HEK293 (cell line): ENCODE data around the gene PPP1R9B.

Source experiments
- CTCF ChIA-PET: fragments of 350-600 bp; formaldehyde crosslinking; extraction: SDS; loops from one replicate; lab custom pipeline; 2021; ENCODE audit warnings: antibody characterized with exemption; lab: Yijun Ruan, JAX
- POLR2A ChIA-PET: fragments of 300-600 bp; formaldehyde crosslinking; extraction: SDS; loops from one replicate; lab custom pipeline; 2020; ENCODE audit warnings: antibody characterized with exemption, inconsistent platforms; lab: Yijun Ruan, JAX
- H3K27ac ChIP-seq: fragments of 200-500 bp; sonication (Bioruptor generic); 2 replicates; pipeline ENCODE4 v1.5.1; 2014; ENCODE audit warnings: low read depth, low read length, control low read depth, inconsistent platforms; ENCODE audit errors: extremely low read depth
- H3K36me3 ChIP-seq, 2 experiments: fragments of 200-500 bp in 1 of 2; sonication (Bioruptor generic) in 1 of 2; 1 replicate in 1 of 2; 2 replicates in 1 of 2; pipeline ENCODE4 v1.5.1; 2014 to 2017; ENCODE audit warnings: inconsistent platforms in 2 of 2, low read length in 2 of 2; ENCODE audit not compliant: control insufficient read depth in 2 of 2, insufficient read depth in 1 of 2
- H3K4me1 ChIP-seq: fragments of 200-500 bp; sonication (Bioruptor generic); 2 replicates; pipeline ENCODE4 v1.5.1; 2014; ENCODE audit warnings: mild to moderate bottlenecking, low read length, inconsistent platforms; ENCODE audit not compliant: control insufficient read depth, insufficient read depth
- H3K4me3 ChIP-seq: 2 replicates; pipeline ENCODE4 v1.5.1; 2011; ENCODE audit warnings: low read depth, mild to moderate bottlenecking, control low read depth, low read length, moderate library complexity
- H3K9me3 ChIP-seq: fragments of 200-500 bp; sonication (Bioruptor generic); 2 replicates; pipeline ENCODE4 v1.5.1; 2014; ENCODE audit warnings: low read depth, low read length, inconsistent platforms; ENCODE audit not compliant: control insufficient read depth, insufficient read depth
- FEZF1 ChIP-seq: fragments of 450-650 bp; formaldehyde crosslinking; IDR thresholded peaks from 2 replicates; pipeline ENCODE4 v1.5.1; 2016; ENCODE audit warnings: missing biosample characterization, missing genetic modification characterization
- GLI4 ChIP-seq: fragments of 450-650 bp; formaldehyde crosslinking; IDR thresholded peaks from 2 replicates; pipeline ENCODE4 v1.5.1; 2016; ENCODE audit warnings: missing biosample characterization, missing genetic modification characterization
- GLIS2 ChIP-seq: fragments of 450-650 bp; formaldehyde crosslinking; IDR thresholded peaks from 2 replicates; pipeline ENCODE4 v1.5.1; 2016; ENCODE audit warnings: missing biosample characterization, missing genetic modification characterization
- KLF9 ChIP-seq: fragments of 450-650 bp; formaldehyde crosslinking; IDR thresholded peaks from 2 replicates; pipeline ENCODE4 v1.5.1; 2016; ENCODE audit warnings: missing biosample characterization, missing genetic modification characterization, low read depth
- MYNN ChIP-seq: fragments of 450-650 bp; formaldehyde crosslinking; IDR thresholded peaks from 2 replicates; pipeline ENCODE4 v1.5.1; 2016; ENCODE audit warnings: missing biosample characterization, missing genetic modification characterization, borderline replicate concordance
- SP3 ChIP-seq: fragments of 450-650 bp; formaldehyde crosslinking; IDR thresholded peaks from 2 replicates; pipeline ENCODE4 v1.5.1; 2016; ENCODE audit warnings: missing biosample characterization, missing genetic modification characterization
- SP7 ChIP-seq: fragments of 450-650 bp; formaldehyde crosslinking; IDR thresholded peaks from 2 replicates; pipeline ENCODE4 v1.5.1; 2016; ENCODE audit warnings: missing biosample characterization, missing genetic modification characterization
- WT1 ChIP-seq: fragments of 450-650 bp; formaldehyde crosslinking; IDR thresholded peaks from 2 replicates; pipeline ENCODE4 v1.5.1; 2016; ENCODE audit warnings: missing biosample characterization, missing genetic modification characterization
- ZBTB21 ChIP-seq: fragments of 450-650 bp; formaldehyde crosslinking; IDR thresholded peaks from 2 replicates; pipeline ENCODE4 v1.5.1; 2017; ENCODE audit warnings: missing biosample characterization, missing genetic modification characterization
- ZNF132 ChIP-seq: fragments of 450-650 bp; formaldehyde crosslinking; IDR thresholded peaks from 2 replicates; pipeline ENCODE4 v1.5.1; 2017; ENCODE audit warnings: missing biosample characterization, missing genetic modification characterization, borderline replicate concordance
- ZNF146 ChIP-seq: fragments of 450-650 bp; formaldehyde crosslinking; IDR thresholded peaks from 2 replicates; pipeline ENCODE4 v1.5.1; 2016; ENCODE audit warnings: missing biosample characterization, missing genetic modification characterization
- ZNF23 ChIP-seq: fragments of 450-650 bp; formaldehyde crosslinking; IDR thresholded peaks from 2 replicates; pipeline ENCODE4 v1.5.1; 2016; ENCODE audit warnings: missing biosample characterization, missing genetic modification characterization, borderline replicate concordance
- ZNF341 ChIP-seq: fragments of 450-650 bp; formaldehyde crosslinking; IDR thresholded peaks from 2 replicates; pipeline ENCODE4; 2016; ENCODE audit warnings: low read depth, missing biosample characterization, missing genetic modification characterization
- ZNF391 ChIP-seq: fragments of 450-650 bp; formaldehyde crosslinking; IDR thresholded peaks from 2 replicates; pipeline ENCODE4 v1.5.1; 2016; ENCODE audit warnings: low read depth, missing biosample characterization, missing genetic modification characterization, borderline replicate concordance
- ZNF501 ChIP-seq: fragments of 450-650 bp; formaldehyde crosslinking; IDR thresholded peaks from 2 replicates; pipeline ENCODE4 v1.5.1; 2016; ENCODE audit warnings: missing biosample characterization, missing genetic modification characterization
- ZNF555 ChIP-seq: fragments of 450-650 bp; formaldehyde crosslinking; conservative IDR thresholded peaks from 2 replicates; pipeline ENCODE4 v1.5.1; 2017; ENCODE audit warnings: missing biosample characterization, mild to moderate bottlenecking, missing genetic modification characterization, inconsistent platforms
- ZNF558 ChIP-seq: fragments of 450-650 bp; formaldehyde crosslinking; IDR thresholded peaks from 2 replicates; pipeline ENCODE4 v1.5.1; 2016; ENCODE audit warnings: missing biosample characterization, missing genetic modification characterization
- ZNF561 ChIP-seq: fragments of 450-650 bp; IDR thresholded peaks from 2 replicates; pipeline ENCODE4 v1.5.1; 2018; ENCODE audit warnings: missing biosample characterization, missing genetic modification characterization, borderline replicate concordance
- ZNF654 ChIP-seq: fragments of 450-650 bp; formaldehyde crosslinking; IDR thresholded peaks from 2 replicates; pipeline ENCODE4 v1.5.1; 2016; ENCODE audit warnings: low read depth, missing biosample characterization, missing genetic modification characterization
- ZNF701 ChIP-seq: fragments of 450-650 bp; formaldehyde crosslinking; IDR thresholded peaks from 2 replicates; pipeline ENCODE4 v1.5.1; 2016; ENCODE audit warnings: missing biosample characterization, missing genetic modification characterization
- ZNF76 ChIP-seq: fragments of 450-650 bp; formaldehyde crosslinking; IDR thresholded peaks from 2 replicates; pipeline ENCODE4; 2016; ENCODE audit warnings: low read depth, missing biosample characterization, missing genetic modification characterization, borderline replicate concordance
- ZNF830 ChIP-seq: fragments of 450-650 bp; IDR thresholded peaks from 2 replicates; pipeline ENCODE4 v1.5.0; 2018; ENCODE audit warnings: missing biosample characterization, missing genetic modification characterization, low read depth, mild to moderate bottlenecking, moderate library complexity
- ZSCAN23 ChIP-seq: fragments of 450-650 bp; formaldehyde crosslinking; IDR thresholded peaks from 2 replicates; pipeline ENCODE4 v1.5.1; 2016; ENCODE audit warnings: missing biosample characterization, missing genetic modification characterization
- TF ChIP-seq, protein P1 (sequence below): fragments of 450-650 bp; formaldehyde crosslinking; IDR thresholded peaks from 2 replicates; pipeline ENCODE4 v1.5.1; 2017; ENCODE audit warnings: missing biosample characterization, mild to moderate bottlenecking, missing genetic modification characterization, moderate library complexity
- TF ChIP-seq, protein P2 (sequence below): fragments of 450-650 bp; formaldehyde crosslinking; IDR thresholded peaks from 2 replicates; pipeline ENCODE4 v1.5.1; 2016; ENCODE audit warnings: missing biosample characterization, missing genetic modification characterization
- TF ChIP-seq, protein P3 (sequence below): fragments of 450-650 bp; formaldehyde crosslinking; IDR thresholded peaks from 2 replicates; pipeline ENCODE4 v1.5.1; 2016; ENCODE audit warnings: missing biosample characterization, missing genetic modification characterization
- TF ChIP-seq, protein P4 (sequence below): fragments of 450-650 bp; formaldehyde crosslinking; IDR thresholded peaks from 2 replicates; pipeline ENCODE4 v1.5.1; 2016; ENCODE audit warnings: missing biosample characterization, missing genetic modification characterization
- TF ChIP-seq, protein P5 (sequence below): fragments of 450-650 bp; formaldehyde crosslinking; IDR thresholded peaks from 2 replicates; pipeline ENCODE4 v1.5.1; 2016; ENCODE audit warnings: missing biosample characterization, missing genetic modification characterization

PPP1R9B gene

GRCh38 chr17:50151937-50152547 is 1.6 kb upstream of the PPP1R9B start:
- Histone ChIP-seq H3K4me1 (peaks cover 15% of the 10 kb centered on the region), H3K36me3 (peaks cover 0 to 7% of the 10 kb centered on the region in 2 experiments; a peak in 1 of 3 replicates), H3K27ac (peak overlapping the region; percentile 51), H3K4me3 (peak overlapping the region; percentile 77), H3K9me3 (no peaks in the 10 kb centered on the region)
- POLR2A ChIA-PET = interaction anchor here (0.5 to 3.0 kb wide), 19 partner anchors 9 to 586 kb away, joined by 3 to 30 read pairs (median 3); partner anchors contain the start of genes FAM117A, ITGA3, PDK2 and SAMD14
- CTCF ChIA-PET = interaction anchor here (0.6 to 7.4 kb wide), 27 partner anchors 9 to 579 kb away, joined by 3 to 105 read pairs (median 5); partner anchors contain the start of gene PDK2
- 0 out of 2 replicates have a peak, but pooled peaks have one; percentile 17 for TF ChIP-seq ZNF146 (tag by site-specific recombination)
- TF ChIP-seq KLF9 (tag by site-specific recombination) = peak; percentile 75
- 0 out of 2 replicates have a peak, but pooled peaks have one; percentile 66 for TF ChIP-seq GLI4 (tag by site-specific recombination)
- TF ChIP-seq ZNF341 (tag by site-specific recombination) = peak; percentile 99
- peak; percentile 43; the same call in 1 of the 2 replicates for TF ChIP-seq ZNF561 (tag by site-specific recombination)
- TF ChIP-seq ZNF76 = peak; percentile 88
- no peak for TF ChIP-seq MYNN (tag by site-specific recombination)
- no peak for TF ChIP-seq ZNF654 (tag by site-specific recombination)
- TF ChIP-seq, protein P1, sequence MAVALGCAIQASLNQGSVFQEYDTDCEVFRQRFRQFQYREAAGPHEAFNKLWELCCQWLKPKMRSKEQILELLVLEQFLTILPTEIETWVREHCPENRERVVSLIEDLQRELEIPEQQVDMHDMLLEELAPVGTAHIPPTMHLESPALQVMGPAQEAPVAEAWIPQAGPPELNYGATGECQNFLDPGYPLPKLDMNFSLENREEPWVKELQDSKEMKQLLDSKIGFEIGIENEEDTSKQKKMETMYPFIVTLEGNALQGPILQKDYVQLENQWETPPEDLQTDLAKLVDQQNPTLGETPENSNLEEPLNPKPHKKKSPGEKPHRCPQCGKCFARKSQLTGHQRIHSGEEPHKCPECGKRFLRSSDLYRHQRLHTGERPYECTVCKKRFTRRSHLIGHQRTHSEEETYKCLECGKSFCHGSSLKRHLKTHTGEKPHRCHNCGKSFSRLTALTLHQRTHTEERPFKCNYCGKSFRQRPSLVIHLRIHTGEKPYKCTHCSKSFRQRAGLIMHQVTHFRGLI (tag by site-specific recombination) = no peak
- peak; percentile 52; the same call in 1 of the 2 replicates for TF ChIP-seq ZNF558
- TF ChIP-seq, protein P2, sequence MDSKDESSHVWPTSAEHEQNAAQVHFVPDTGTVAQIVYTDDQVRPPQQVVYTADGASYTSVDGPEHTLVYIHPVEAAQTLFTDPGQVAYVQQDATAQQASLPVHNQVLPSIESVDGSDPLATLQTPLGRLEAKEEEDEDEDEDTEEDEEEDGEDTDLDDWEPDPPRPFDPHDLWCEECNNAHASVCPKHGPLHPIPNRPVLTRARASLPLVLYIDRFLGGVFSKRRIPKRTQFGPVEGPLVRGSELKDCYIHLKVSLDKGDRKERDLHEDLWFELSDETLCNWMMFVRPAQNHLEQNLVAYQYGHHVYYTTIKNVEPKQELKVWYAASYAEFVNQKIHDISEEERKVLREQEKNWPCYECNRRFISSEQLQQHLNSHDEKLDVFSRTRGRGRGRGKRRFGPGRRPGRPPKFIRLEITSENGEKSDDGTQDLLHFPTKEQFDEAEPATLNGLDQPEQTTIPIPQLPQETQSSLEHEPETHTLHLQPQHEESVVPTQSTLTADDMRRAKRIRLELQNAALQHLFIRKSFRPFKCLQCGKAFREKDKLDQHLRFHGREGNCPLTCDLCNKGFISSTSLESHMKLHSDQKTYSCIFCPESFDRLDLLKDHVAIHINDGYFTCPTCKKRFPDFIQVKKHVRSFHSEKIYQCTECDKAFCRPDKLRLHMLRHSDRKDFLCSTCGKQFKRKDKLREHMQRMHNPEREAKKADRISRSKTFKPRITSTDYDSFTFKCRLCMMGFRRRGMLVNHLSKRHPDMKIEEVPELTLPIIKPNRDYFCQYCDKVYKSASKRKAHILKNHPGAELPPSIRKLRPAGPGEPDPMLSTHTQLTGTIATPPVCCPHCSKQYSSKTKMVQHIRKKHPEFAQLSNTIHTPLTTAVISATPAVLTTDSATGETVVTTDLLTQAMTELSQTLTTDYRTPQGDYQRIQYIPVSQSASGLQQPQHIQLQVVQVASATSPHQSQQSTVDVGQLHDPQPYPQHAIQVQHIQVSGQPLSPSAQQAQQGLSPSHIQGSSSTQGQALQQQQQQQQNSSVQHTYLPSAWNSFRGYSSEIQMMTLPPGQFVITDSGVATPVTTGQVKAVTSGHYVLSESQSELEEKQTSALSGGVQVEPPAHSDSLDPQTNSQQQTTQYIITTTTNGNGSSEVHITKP (tag by site-specific recombination) = peak; percentile 96
- peak; percentile 67; the same call in 1 of the 2 replicates for TF ChIP-seq ZBTB21 (tag by site-specific recombination)
- TF ChIP-seq, protein P3, sequence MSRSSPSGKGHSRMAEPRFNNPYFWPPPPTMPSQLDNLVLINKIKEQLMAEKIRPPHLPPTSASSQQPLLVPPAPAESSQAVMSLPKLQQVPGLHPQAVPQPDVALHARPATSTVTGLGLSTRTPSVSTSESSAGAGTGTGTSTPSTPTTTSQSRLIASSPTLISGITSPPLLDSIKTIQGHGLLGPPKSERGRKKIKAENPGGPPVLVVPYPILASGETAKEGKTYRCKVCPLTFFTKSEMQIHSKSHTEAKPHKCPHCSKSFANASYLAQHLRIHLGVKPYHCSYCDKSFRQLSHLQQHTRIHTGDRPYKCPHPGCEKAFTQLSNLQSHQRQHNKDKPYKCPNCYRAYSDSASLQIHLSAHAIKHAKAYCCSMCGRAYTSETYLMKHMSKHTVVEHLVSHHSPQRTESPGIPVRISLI (tag by site-specific recombination) = no peak
- peak; percentile 81 for TF ChIP-seq WT1 (tag by site-specific recombination)
- no peak for TF ChIP-seq ZNF555
- TF ChIP-seq SP7 = peak; percentile 88
- no peak for TF ChIP-seq ZNF132
- TF ChIP-seq, protein P4, sequence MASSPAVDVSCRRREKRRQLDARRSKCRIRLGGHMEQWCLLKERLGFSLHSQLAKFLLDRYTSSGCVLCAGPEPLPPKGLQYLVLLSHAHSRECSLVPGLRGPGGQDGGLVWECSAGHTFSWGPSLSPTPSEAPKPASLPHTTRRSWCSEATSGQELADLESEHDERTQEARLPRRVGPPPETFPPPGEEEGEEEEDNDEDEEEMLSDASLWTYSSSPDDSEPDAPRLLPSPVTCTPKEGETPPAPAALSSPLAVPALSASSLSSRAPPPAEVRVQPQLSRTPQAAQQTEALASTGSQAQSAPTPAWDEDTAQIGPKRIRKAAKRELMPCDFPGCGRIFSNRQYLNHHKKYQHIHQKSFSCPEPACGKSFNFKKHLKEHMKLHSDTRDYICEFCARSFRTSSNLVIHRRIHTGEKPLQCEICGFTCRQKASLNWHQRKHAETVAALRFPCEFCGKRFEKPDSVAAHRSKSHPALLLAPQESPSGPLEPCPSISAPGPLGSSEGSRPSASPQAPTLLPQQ (tag by site-specific recombination) = peak; percentile 76
- TF ChIP-seq FEZF1 (tag by site-specific recombination) = peak; percentile 51
- TF ChIP-seq ZNF23 (tag by site-specific recombination) = no peak
- TF ChIP-seq GLIS2 (tag by site-specific recombination) = peak; percentile 75; the same call in 1 of the 2 replicates
- TF ChIP-seq, protein P5, sequence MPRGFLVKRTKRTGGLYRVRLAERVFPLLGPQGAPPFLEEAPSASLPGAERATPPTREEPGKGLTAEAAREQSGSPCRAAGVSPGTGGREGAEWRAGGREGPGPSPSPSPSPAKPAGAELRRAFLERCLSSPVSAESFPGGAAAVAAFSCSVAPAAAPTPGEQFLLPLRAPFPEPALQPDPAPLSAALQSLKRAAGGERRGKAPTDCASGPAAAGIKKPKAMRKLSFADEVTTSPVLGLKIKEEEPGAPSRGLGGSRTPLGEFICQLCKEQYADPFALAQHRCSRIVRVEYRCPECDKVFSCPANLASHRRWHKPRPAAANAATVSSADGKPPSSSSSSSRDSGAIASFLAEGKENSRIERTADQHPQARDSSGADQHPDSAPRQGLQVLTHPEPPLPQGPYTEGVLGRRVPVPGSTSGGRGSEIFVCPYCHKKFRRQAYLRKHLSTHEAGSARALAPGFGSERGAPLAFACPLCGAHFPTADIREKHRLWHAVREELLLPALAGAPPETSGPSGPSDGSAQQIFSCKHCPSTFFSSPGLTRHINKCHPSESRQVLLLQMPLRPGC (tag by site-specific recombination) = peak; percentile 44; the same call in 1 of the 2 replicates
- TF ChIP-seq ZNF391 (tag by site-specific recombination) = peak; percentile 64; the same call in 1 of the 2 replicates
- TF ChIP-seq ZNF501 (tag by site-specific recombination) = peak; percentile 92
- TF ChIP-seq ZNF701 (tag by site-specific recombination) = no peak
- TF ChIP-seq ZSCAN23 (tag by site-specific recombination) = peak; percentile 60; the same call in 1 of the 2 replicates
- peak; percentile 89 for TF ChIP-seq SP3
- TF ChIP-seq ZNF830 (tag by site-specific recombination) = no peak
